CD4-positive, CD25-positive, alpha-beta regulatory T cell (primary cell): ENCODE data around the gene HMGN2. TPM values are rescaled to one million over a fixed set of nuclear protein-coding genes. Genes with fewer than 3 reads are reported as not detected.

Source experiments
- ATAC-seq, 2 donors: fragments of 150-1000 bp; cut with Tn5 transposase; one replicate each; pipeline ENCODE4 v1.10.0; 2021; ENCODE audit warnings: low read depth in 2 of 2, moderate number of reproducible peaks in 2 of 2, moderate library complexity in 1 of 2
- DNase-seq, 3 donors: peaks; one replicate each; pipeline versions ENCODE4 v3.0.0 to v3.0.0-alpha.2; 2012 to 2022; ENCODE audit warnings: mixed read lengths in 1 of 3
- H3K27ac ChIP-seq: one replicate; pipeline ENCODE4 v1.7.0; 2013; ENCODE audit warnings: mild to moderate bottlenecking, low read length; ENCODE audit not compliant: insufficient read depth, poor library complexity, severe bottlenecking
- H3K27me3 ChIP-seq: one replicate; pipeline ENCODE4 v1.7.0; 2013; ENCODE audit warnings: low read length; ENCODE audit not compliant: control insufficient read depth, insufficient read depth
- H3K36me3 ChIP-seq: one replicate; pipeline ENCODE4 v1.7.0; 2013; ENCODE audit warnings: mild to moderate bottlenecking, low read length, moderate library complexity; ENCODE audit not compliant: control insufficient read depth, insufficient read depth
- H3K4me1 ChIP-seq: 2 replicates; pipeline ENCODE4 v1.7.0; 2013; ENCODE audit warnings: mild to moderate bottlenecking, low read length; ENCODE audit not compliant: insufficient read depth, control insufficient read depth, poor library complexity, severe bottlenecking
- H3K4me3 ChIP-seq: one replicate; pipeline ENCODE4 v1.7.0; 2013; ENCODE audit warnings: low read depth, mild to moderate bottlenecking, low read length, moderate library complexity
- H3K9me3 ChIP-seq, 2 experiments: 1 replicate in 1 of 2; 2 replicates in 1 of 2; pipeline ENCODE4 v1.7.0; 2013; ENCODE audit warnings: low read length in 2 of 2, mild to moderate bottlenecking in 1 of 2, moderate library complexity in 1 of 2; ENCODE audit not compliant: control insufficient read depth in 2 of 2
- H3K27ac Mint-ChIP-seq, 3 donors: one replicate each; pipeline ENCODE4 v1.8.0; 2020 to 2022; ENCODE audit warnings: mild to moderate bottlenecking in 3 of 3, mixed read lengths in 3 of 3, moderate library complexity in 2 of 3
- H3K27me3 Mint-ChIP-seq: one replicate; pipeline ENCODE4 v1.8.0; 2022; ENCODE audit warnings: mild to moderate bottlenecking, mixed read lengths
- H3K36me3 Mint-ChIP-seq: one replicate; pipeline ENCODE4 v1.8.0; 2020; ENCODE audit warnings: mixed read lengths
- H3K4me1 Mint-ChIP-seq, 4 donors: one replicate each; pipeline ENCODE4 v1.8.0; 2020 to 2022; ENCODE audit warnings: mixed read lengths in 4 of 4, mild to moderate bottlenecking in 1 of 4
- H3K4me3 Mint-ChIP-seq, 4 donors: one replicate each; pipeline ENCODE4 v1.8.0; 2020 to 2022; ENCODE audit warnings: mild to moderate bottlenecking in 4 of 4, mixed read lengths in 4 of 4, moderate library complexity in 3 of 4
- H3K9me3 Mint-ChIP-seq, 7 donors: one replicate each; pipeline ENCODE4 v1.8.0; 2020 to 2022; ENCODE audit warnings: mixed read lengths in 7 of 7, mild to moderate bottlenecking in 3 of 7, moderate library complexity in 2 of 7
- polyA plus RNA-seq, 4 donors: library from polyadenylated mRNA; unstranded; fragments of 300-500 nt; fragmentation: Illumina TruSeq; gene quantifications; one replicate each; pipeline ENCODE4 v1.2.3, GENCODE V29; 2021
- total RNA-seq: library from RNA; stranded (reverse); gene quantifications from one replicate; pipeline ENCODE4 v1.2.3, GENCODE V29; 2022

HMGN2 gene
- total and polyA plus RNA-seq, 5 donors from 2014 or later: 323 to 1,017 (median 910) TPM

GRCh38 chr1:26477446-26478152 is 5.4 kb downstream of the HMGN2 start:
- H3K4me3 ChIP-seq: no peak overlapping the region
- H3K36me3 Mint-ChIP-seq: peaks cover 31% of the 10 kb centered on the region
- ATAC-seq (no peak), DNase-seq (no peak)
- H3K27me3 Mint-ChIP-seq: no peaks in the 10 kb centered on the region
- H3K4me1 ChIP-seq: peaks cover 19% of the 10 kb centered on the region
- H3K4me1 Mint-ChIP-seq: peaks cover 21 to 46% (median 37%) of the 10 kb centered on the region in 4 donors
- peak overlapping the region; percentile 37 for H3K27ac ChIP-seq
- H3K36me3 ChIP-seq: peaks cover 45% of the 10 kb centered on the region
- peak overlapping the region in 2 of 4 donors; percentile 7 to 84 for H3K4me3 Mint-ChIP-seq
- no peaks in the 10 kb centered on the region for H3K9me3 Mint-ChIP-seq
- no peaks in the 10 kb centered on the region for H3K27me3 ChIP-seq
- no peaks in the 10 kb centered on the region for H3K9me3 ChIP-seq
- H3K27ac Mint-ChIP-seq: peak overlapping the region in 2 of 3 donors; percentile 14 to 83

- Mint-ChIP-seq H3K9me3 (peaks cover 0 to 1% (median 0%) of the 10 kb centered on the region in 7 donors), H3K27ac (no peak overlapping the region), H3K4me3 (peak overlapping the region in 2 of 4 donors; percentile 51 to 84), H3K36me3 (peaks cover 30% of the 10 kb centered on the region), H3K27me3 (no peaks in the 10 kb centered on the region), H3K4me1 (peaks cover 27 to 48% (median 36%) of the 10 kb centered on the region in 4 donors)
- H3K27ac ChIP-seq: no peak overlapping the region
- H3K4me3 ChIP-seq: no peak overlapping the region
- H3K36me3 ChIP-seq: peaks cover 45% of the 10 kb centered on the region
- no peak for DNase-seq
- H3K9me3 ChIP-seq: no peaks in the 10 kb centered on the region
- H3K27me3 ChIP-seq: no peaks in the 10 kb centered on the region
- H3K4me1 ChIP-seq: peaks cover 17% of the 10 kb centered on the region
- no peak for ATAC-seq
Measured at GRCh38 chr1:26478159-26478558, 5.9 kb downstream of the HMGN2 start.

- Mint-ChIP-seq H3K4me1 (peaks cover 26 to 40% (median 28%) of the 10 kb centered on the region in 4 donors), H3K27ac (peak overlapping the region in 1 of 3 donors; percentile 25), H3K27me3 (no peaks in the 10 kb centered on the region), H3K4me3 (peak overlapping the region in 2 of 4 donors; percentile 48 to 73), H3K36me3 (peaks cover 22% of the 10 kb centered on the region), H3K9me3 (peaks cover 0 to 1% (median 0%) of the 10 kb centered on the region in 7 donors)
- no peak overlapping the region for H3K4me3 ChIP-seq
- H3K4me1 ChIP-seq: peaks cover 9% of the 10 kb centered on the region
- ATAC-seq (no peak), DNase-seq (no peak)
- H3K27ac ChIP-seq: no peak overlapping the region
- H3K27me3 ChIP-seq: no peaks in the 10 kb centered on the region
- no peaks in the 10 kb centered on the region for H3K9me3 ChIP-seq
- peaks cover 37% of the 10 kb centered on the region for H3K36me3 ChIP-seq
Measured at GRCh38 chr1:26478988-26479387, 6.7 kb downstream of the HMGN2 start.

GRCh38 chr1:26482921-26483320 is 10.7 kb downstream of the HMGN2 start:
- H3K27ac ChIP-seq: no peak overlapping the region
- peaks cover 4% of the 10 kb centered on the region for H3K36me3 Mint-ChIP-seq
- no peak for ATAC-seq

GRCh38 chr1:26483980-26484379 is 11.7 kb downstream of the HMGN2 start:
- H3K4me1 ChIP-seq: no peaks in the 10 kb centered on the region
- H3K27ac Mint-ChIP-seq: peak overlapping the region in 1 of 3 donors; percentile 43
- H3K27me3 ChIP-seq: no peaks in the 10 kb centered on the region
- H3K27ac ChIP-seq: no peak overlapping the region
- peaks cover under 1% of the 10 kb centered on the region for H3K36me3 Mint-ChIP-seq
- H3K4me3 ChIP-seq: no peak overlapping the region
- peak overlapping the region in 1 of 4 donors; percentile 25 for H3K4me3 Mint-ChIP-seq
- H3K9me3 ChIP-seq: no peaks in the 10 kb centered on the region
- H3K27me3 Mint-ChIP-seq: no peaks in the 10 kb centered on the region
- H3K9me3 Mint-ChIP-seq: peaks cover 0 to 1% (median 0%) of the 10 kb centered on the region in 7 donors
- no peak for DNase-seq
- peaks cover 3% of the 10 kb centered on the region for H3K36me3 ChIP-seq
- no peak for ATAC-seq
- peaks cover 0 to 14% (median 4%) of the 10 kb centered on the region in 4 donors for H3K4me1 Mint-ChIP-seq

More at GRCh38 chr1:26482921-26483320, 10.7 kb downstream of the HMGN2 start:
- no peak for DNase-seq
- no peaks in the 10 kb centered on the region for H3K9me3 ChIP-seq
- peaks cover 0 to 1% (median 0%) of the 10 kb centered on the region in 7 donors for H3K9me3 Mint-ChIP-seq
- H3K27me3 Mint-ChIP-seq: no peaks in the 10 kb centered on the region
- no peaks in the 10 kb centered on the region for H3K4me1 ChIP-seq
- peaks cover 6% of the 10 kb centered on the region for H3K36me3 ChIP-seq
- peaks cover 0 to 14% (median 8%) of the 10 kb centered on the region in 4 donors for H3K4me1 Mint-ChIP-seq
- no peak overlapping the region for H3K4me3 Mint-ChIP-seq
- peak overlapping the region in 2 of 3 donors; percentile 70 to 83 for H3K27ac Mint-ChIP-seq
- no peaks in the 10 kb centered on the region for H3K27me3 ChIP-seq
- no peak overlapping the region for H3K4me3 ChIP-seq

GRCh38 chr1:26490155-26490554 is 17.9 kb downstream of the HMGN2 start:
- H3K27me3 Mint-ChIP-seq: peaks cover 5% of the 10 kb centered on the region
- H3K9me3 Mint-ChIP-seq: no peaks in the 10 kb centered on the region
- Histone ChIP-seq H3K4me1 (no peaks in the 10 kb centered on the region), H3K36me3 (no peaks in the 10 kb centered on the region), H3K9me3 (no peaks in the 10 kb centered on the region), H3K27me3 (no peaks in the 10 kb centered on the region), H3K27ac (no peak overlapping the region), H3K4me3 (no peak overlapping the region)
- H3K4me1 Mint-ChIP-seq: peaks cover 0 to under 1% (median 0%) of the 10 kb centered on the region in 4 donors
- DNase-seq (no peak), ATAC-seq (no peak)
- no peak overlapping the region for H3K27ac Mint-ChIP-seq
- no peaks in the 10 kb centered on the region for H3K36me3 Mint-ChIP-seq
- no peak overlapping the region for H3K4me3 Mint-ChIP-seq

- no peaks in the 10 kb centered on the region for H3K4me1 Mint-ChIP-seq
- DNase-seq (no peak), ATAC-seq (no peak)
- Histone ChIP-seq H3K27ac (no peak overlapping the region), H3K4me3 (no peak overlapping the region), H3K36me3 (no peaks in the 10 kb centered on the region), H3K9me3 (no peaks in the 10 kb centered on the region), H3K27me3 (no peaks in the 10 kb centered on the region), H3K4me1 (no peaks in the 10 kb centered on the region)
- H3K36me3 Mint-ChIP-seq: no peaks in the 10 kb centered on the region
- H3K27me3 Mint-ChIP-seq: peaks cover 5% of the 10 kb centered on the region
- H3K4me3 Mint-ChIP-seq: no peak overlapping the region
- no peak overlapping the region for H3K27ac Mint-ChIP-seq
- H3K9me3 Mint-ChIP-seq: no peaks in the 10 kb centered on the region
Measured at GRCh38 chr1:26493267-26493666, 21.0 kb downstream of the HMGN2 start.

- Mint-ChIP-seq H3K27ac (peak overlapping the region in 2 of 3 donors; percentile 52 to 83), H3K9me3 (no peaks in the 10 kb centered on the region), H3K4me3 (no peak overlapping the region), H3K27me3 (peaks cover 5% of the 10 kb centered on the region), H3K36me3 (no peaks in the 10 kb centered on the region), H3K4me1 (peaks cover 0 to 1% (median under 1%) of the 10 kb centered on the region in 4 donors)
- Histone ChIP-seq H3K27me3 (no peaks in the 10 kb centered on the region), H3K4me1 (no peaks in the 10 kb centered on the region), H3K27ac (no peak overlapping the region), H3K9me3 (no peaks in the 10 kb centered on the region), H3K36me3 (no peaks in the 10 kb centered on the region), H3K4me3 (no peak overlapping the region)
- ATAC-seq (no peak), DNase-seq (no peak)
Measured at GRCh38 chr1:26493938-26494337, 21.7 kb downstream of the HMGN2 start.
